GM06990 (cell line): ENCODE measurements around the gene PRKAG1.
A peak's percentile ranks its signal among the peaks of the same experiment; 100 is the strongest.

ENCODE experiments used
- DNase-seq: peaks from one replicate; pipeline ENCODE4 v3.0.0-alpha.2; 2011; ENCODE audit not compliant: insufficient read length; ENCODE audit errors: extremely low read depth
- H3K27me3 ChIP-seq: replicated peaks from 2 replicates; pipeline ENCODE4 v1.6.0; 2011; ENCODE audit warnings: low read length; ENCODE audit not compliant: control insufficient read depth, insufficient read depth
- H3K36me3 ChIP-seq: 2 replicates; pipeline ENCODE4 v1.5.1; 2011; ENCODE audit warnings: low read length; ENCODE audit not compliant: control insufficient read depth, insufficient read depth
- H3K4me3 ChIP-seq: replicated peaks from 2 replicates; pipeline ENCODE4 v1.5.1; 2011; ENCODE audit warnings: low read depth, mild to moderate bottlenecking, control low read depth, low read length
- CTCF ChIP-seq: IDR thresholded peaks from 2 replicates; pipeline ENCODE4 v1.5.1; 2011; ENCODE audit warnings: low read length, control low read depth, mild to moderate bottlenecking, inconsistent platforms; ENCODE audit not compliant: insufficient read depth, poor library complexity, severe bottlenecking

The PRKAG1 gene

GRCh38 chr12:49046129-49046895 is 27.7 kb upstream of the PRKAG1 start:
- H3K4me3 ChIP-seq: no peak overlapping the region
- DNase-seq: no peak
- H3K36me3 ChIP-seq: peaks cover 81% of the 10 kb centered on the region
- TF ChIP-seq CTCF: no peak
- no peaks in the 10 kb centered on the region for H3K27me3 ChIP-seq

- Histone ChIP-seq H3K27me3 (no peaks in the 10 kb centered on the region), H3K4me3 (no peak overlapping the region), H3K36me3 (peaks cover 78% of the 10 kb centered on the region)
- no peak for TF ChIP-seq CTCF
- no peak for DNase-seq
Observed at GRCh38 chr12:49044660-49045059, 26.1 kb upstream of the PRKAG1 start.

DNA sequence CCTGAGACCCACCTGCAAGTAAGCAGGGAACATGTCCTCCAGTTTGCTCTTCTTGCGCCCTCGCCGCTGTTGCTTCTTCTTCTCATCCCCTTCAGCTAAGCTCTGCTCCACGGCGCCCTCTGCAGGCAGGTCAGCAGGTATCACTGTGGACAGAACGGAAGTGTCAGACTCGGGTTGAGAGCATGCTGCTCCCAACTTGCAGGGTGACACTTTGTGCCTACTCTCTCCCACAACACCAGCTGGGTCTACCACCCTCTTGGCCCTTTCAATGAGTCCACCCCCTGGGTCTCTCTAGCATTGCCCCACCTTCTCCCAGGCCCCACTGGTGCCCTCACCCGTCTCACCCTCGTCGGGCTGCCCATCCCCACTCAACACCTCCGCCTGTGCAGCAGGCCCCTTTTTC is 25.3 kb upstream of the PRKAG1 start:
- Histone ChIP-seq H3K4me3 (no peak overlapping the region), H3K36me3 (peaks cover 74% of the 10 kb centered on the region), H3K27me3 (no peaks in the 10 kb centered on the region)
- DNase-seq: no peak
- peak; percentile 84 for TF ChIP-seq CTCF

- Histone ChIP-seq H3K4me3 (no peak overlapping the region), H3K36me3 (peaks cover 71% of the 10 kb centered on the region), H3K27me3 (no peaks in the 10 kb centered on the region)
- TF ChIP-seq CTCF: no peak
- DNase-seq: no peak
Observed at GRCh38 chr12:49043241-49043640, 24.7 kb upstream of the PRKAG1 start.

GRCh38 chr12:49041881-49042484 is 23.4 kb upstream of the PRKAG1 start:
- H3K27me3 ChIP-seq: no peaks in the 10 kb centered on the region
- peaks cover 74% of the 10 kb centered on the region for H3K36me3 ChIP-seq
- no peak overlapping the region for H3K4me3 ChIP-seq
- no peak for DNase-seq
- TF ChIP-seq CTCF: no peak
